ENCODE results near the gene GIGYF2.

DNA sequence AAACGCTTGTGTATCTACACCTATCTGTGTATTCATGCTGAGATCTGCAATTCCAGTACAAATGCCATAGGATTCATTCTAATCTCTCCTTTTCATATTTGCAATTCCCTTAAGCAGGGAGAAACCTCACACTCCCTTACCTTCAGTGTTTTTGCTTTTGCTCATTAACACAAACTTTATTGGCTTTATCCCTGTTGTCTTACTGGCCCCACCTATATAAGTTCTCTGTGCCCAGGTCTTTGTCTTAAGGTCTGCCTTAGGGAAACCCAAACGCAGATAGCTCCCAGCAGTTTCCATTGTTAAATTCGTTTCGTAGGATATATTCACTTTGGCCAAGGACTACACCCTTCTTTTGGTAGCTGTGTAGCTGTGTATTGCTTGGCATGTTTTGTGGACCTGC is 169.0 kb downstream of the GIGYF2 start:
- TF ChIP-seq, protein P1, sequence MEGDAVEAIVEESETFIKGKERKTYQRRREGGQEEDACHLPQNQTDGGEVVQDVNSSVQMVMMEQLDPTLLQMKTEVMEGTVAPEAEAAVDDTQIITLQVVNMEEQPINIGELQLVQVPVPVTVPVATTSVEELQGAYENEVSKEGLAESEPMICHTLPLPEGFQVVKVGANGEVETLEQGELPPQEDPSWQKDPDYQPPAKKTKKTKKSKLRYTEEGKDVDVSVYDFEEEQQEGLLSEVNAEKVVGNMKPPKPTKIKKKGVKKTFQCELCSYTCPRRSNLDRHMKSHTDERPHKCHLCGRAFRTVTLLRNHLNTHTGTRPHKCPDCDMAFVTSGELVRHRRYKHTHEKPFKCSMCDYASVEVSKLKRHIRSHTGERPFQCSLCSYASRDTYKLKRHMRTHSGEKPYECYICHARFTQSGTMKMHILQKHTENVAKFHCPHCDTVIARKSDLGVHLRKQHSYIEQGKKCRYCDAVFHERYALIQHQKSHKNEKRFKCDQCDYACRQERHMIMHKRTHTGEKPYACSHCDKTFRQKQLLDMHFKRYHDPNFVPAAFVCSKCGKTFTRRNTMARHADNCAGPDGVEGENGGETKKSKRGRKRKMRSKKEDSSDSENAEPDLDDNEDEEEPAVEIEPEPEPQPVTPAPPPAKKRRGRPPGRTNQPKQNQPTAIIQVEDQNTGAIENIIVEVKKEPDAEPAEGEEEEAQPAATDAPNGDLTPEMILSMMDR (IDR thresholded peaks at IDR 0.05), result no peak
- TF ChIP-seq POLR2AphosphoS5 (IDR thresholded peaks at IDR 0.05) (no peak), POLR2A (IDR thresholded peaks at IDR 0.05) (no peak)

Data from prostate gland (tissue), 2 donors.